ENCODE data around the gene ISG20.

DNA sequence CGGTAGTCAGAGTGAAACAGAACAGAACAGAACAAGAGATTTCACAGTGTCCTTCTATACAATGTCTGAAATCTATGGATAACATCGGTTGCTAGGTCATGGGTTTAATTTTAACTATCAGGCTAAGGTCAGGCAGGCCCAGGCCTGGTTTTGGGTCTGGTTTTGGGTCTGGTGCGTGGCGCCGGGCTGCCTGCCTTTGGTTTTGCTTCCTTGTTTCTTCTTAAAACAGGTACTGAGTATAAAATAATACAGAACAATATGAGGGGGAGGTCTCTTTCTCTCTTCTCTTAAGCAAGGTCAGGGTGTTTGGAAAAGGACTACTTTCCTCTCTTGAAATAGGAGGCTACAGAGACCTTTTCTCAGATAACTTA lies 16.2 kb upstream of the ISG20 start:
- no peak for TF ChIP-seq ZNF274 (IDR thresholded peaks at IDR 0.05; ENCODE audit: low read depth, low read length)
- no peak for TF ChIP-seq YY1 (IDR thresholded peaks at IDR 0.05; ENCODE audit: insufficient read depth, insufficient read length)
- TF ChIP-seq SUZ12 (IDR thresholded peaks at IDR 0.05; ENCODE audit: extremely low read depth, insufficient read depth, insufficient read length): no peak

Data from NT2/D1 (cell line).